Stomach smooth muscle (tissue), 2 donors: Measurements from ENCODE around the gene ADGRE1.

Experiments
- H3K27ac ChIP-seq: one replicate; pipeline ENCODE4 v1.7.0; 2013; ENCODE audit warnings: mild to moderate bottlenecking, low read length, inconsistent platforms
- H3K27me3 ChIP-seq, 2 donors: one replicate each; pipeline ENCODE4 v1.7.0; 2013; ENCODE audit warnings: low read length in 2 of 2; ENCODE audit not compliant: insufficient read depth in 2 of 2, control insufficient read depth in 1 of 2
- H3K36me3 ChIP-seq, 2 donors: one replicate each; pipeline ENCODE4 v1.7.0; 2013; ENCODE audit warnings: low read length in 2 of 2; ENCODE audit not compliant: control insufficient read depth in 2 of 2, insufficient read depth in 2 of 2
- H3K4me1 ChIP-seq: one replicate; pipeline ENCODE4 v1.7.0; 2013; ENCODE audit warnings: low read length; ENCODE audit not compliant: control insufficient read depth, insufficient read depth
- H3K4me3 ChIP-seq, 2 donors: one replicate each; pipeline ENCODE4 v1.7.0; 2013; ENCODE audit warnings: low read length in 2 of 2
- H3K9ac ChIP-seq, 2 donors: one replicate each; pipeline ENCODE4 v1.7.0; 2013; ENCODE audit warnings: low read length in 2 of 2, mild to moderate bottlenecking in 1 of 2
- H3K9me3 ChIP-seq, 2 donors: one replicate each; pipeline ENCODE4 v1.7.0; 2013; ENCODE audit warnings: low read length in 2 of 2; ENCODE audit not compliant: control insufficient read depth in 2 of 2
- donor health status: healthy.
- donor health status: Pancreatic carcinoma.

Gene ADGRE1

GRCh38 chr19:6979399-6979798 is 92.0 kb downstream of the ADGRE1 start:
- Histone ChIP-seq H3K27me3 (no peaks in the 10 kb centered on the region), H3K4me3 (no peak overlapping the region), H3K9ac (no peak overlapping the region), H3K27ac (no peak overlapping the region), H3K36me3 (no peaks in the 10 kb centered on the region), H3K9me3 (peaks cover 8 to 16% of the 10 kb centered on the region in 2 donors), H3K4me1 (no peaks in the 10 kb centered on the region)

GRCh38 chr19:6983448-6983847 is 96.1 kb downstream of the ADGRE1 start:
- Histone ChIP-seq H3K4me3 (no peak overlapping the region), H3K27me3 (peaks cover 0 to 3% of the 10 kb centered on the region in 2 donors), H3K9me3 (peaks cover 13 to 16% of the 10 kb centered on the region in 2 donors), H3K36me3 (no peaks in the 10 kb centered on the region), H3K4me1 (no peaks in the 10 kb centered on the region), H3K27ac (no peak overlapping the region), H3K9ac (no peak overlapping the region)

- H3K36me3 ChIP-seq: no peaks in the 10 kb centered on the region
- H3K4me1 ChIP-seq: no peaks in the 10 kb centered on the region
- peaks cover 9 to 18% of the 10 kb centered on the region in 2 donors for H3K9me3 ChIP-seq
- H3K9ac ChIP-seq: no peak overlapping the region
- no peak overlapping the region for H3K27ac ChIP-seq
- H3K27me3 ChIP-seq: peaks cover 2 to 3% of the 10 kb centered on the region in 2 donors
- no peak overlapping the region for H3K4me3 ChIP-seq
Observed at GRCh38 chr19:6987850-6988249, 100.5 kb downstream of the ADGRE1 start.

GRCh38 chr19:6988257-6988656 is 100.9 kb downstream of the ADGRE1 start:
- H3K9me3 ChIP-seq: peaks cover 7 to 15% of the 10 kb centered on the region in 2 donors
- no peak overlapping the region for H3K27ac ChIP-seq
- no peak overlapping the region for H3K4me3 ChIP-seq
- no peaks in the 10 kb centered on the region for H3K4me1 ChIP-seq
- no peaks in the 10 kb centered on the region for H3K36me3 ChIP-seq
- peaks cover 2 to 3% of the 10 kb centered on the region in 2 donors for H3K27me3 ChIP-seq
- no peak overlapping the region for H3K9ac ChIP-seq
